ENCODE measurements around the gene TEX36. TPM values are rescaled to one million over a fixed set of nuclear protein-coding genes. Genes with fewer than 3 reads are reported as not detected.
"Not testable (repeated sequence)": the region's sequence is repeated elsewhere in the genome, so short reads cannot be mapped to it uniquely, and the experiment has no call there.

TEX36 gene
- polyA plus RNA-seq, 3 donors: not detected

DNA sequence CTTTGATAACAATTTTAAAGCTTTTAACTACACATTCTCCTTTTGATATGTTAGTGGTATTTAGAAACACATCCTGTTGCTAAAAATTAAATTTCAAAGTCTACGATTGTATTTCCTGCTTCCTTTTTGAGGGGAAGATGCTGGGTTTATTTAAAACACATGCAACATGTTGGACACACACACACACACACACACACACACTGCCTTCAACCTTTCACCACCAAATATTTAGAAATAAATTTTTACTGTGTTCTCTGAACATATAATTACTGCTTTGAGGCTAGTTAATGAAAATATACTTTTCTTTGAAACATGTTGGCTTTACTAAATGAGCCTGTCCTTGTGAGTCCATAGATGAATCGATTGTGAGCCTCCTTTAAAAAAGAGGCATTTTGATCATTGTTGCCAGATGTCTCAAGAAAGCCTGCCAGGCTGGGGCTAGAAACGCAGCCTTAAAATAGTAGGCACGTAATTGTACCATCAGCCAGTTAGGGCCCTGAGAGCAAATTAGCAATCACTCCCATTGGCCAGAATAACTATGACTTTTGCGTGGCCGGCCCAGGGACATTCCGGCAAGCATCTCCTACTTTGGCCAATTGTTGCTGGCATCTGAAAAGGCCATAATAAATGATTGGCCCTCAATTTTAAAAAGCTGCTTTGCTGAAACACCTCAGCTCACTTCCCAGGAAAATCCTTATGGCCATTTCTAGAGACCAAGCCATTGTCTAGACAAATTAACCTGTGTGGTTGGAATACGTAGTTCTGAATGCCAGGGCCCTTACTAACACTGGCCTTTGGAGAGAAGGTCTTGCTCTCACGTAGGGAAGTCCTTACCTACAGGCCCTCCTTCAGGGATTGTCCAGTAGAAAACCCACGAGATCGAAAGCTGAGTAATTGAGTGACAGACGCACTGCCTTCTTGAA, 9.9 kb upstream of the TEX36 start:
- DNase-seq: no peak

DNA sequence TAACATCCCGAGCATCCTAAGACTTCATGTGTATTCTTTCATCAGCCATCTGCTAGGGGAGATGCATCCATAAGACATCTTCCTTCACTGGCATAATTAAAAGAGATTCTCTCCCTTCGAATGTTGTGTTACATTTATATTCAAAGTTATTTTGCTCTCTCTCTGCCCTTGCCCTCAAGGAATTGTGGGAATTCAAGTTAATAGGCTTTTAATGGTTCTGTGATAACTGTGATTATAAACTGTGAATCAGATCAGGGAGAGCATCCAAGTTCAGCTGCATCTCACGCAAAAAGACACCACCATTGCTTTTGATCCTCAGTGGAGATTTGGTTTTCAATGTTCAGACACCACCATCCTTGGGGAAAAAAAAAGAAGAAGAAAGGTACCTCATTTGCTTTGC, 9.2 kb upstream of the TEX36 start:
- no peak for DNase-seq

DNA sequence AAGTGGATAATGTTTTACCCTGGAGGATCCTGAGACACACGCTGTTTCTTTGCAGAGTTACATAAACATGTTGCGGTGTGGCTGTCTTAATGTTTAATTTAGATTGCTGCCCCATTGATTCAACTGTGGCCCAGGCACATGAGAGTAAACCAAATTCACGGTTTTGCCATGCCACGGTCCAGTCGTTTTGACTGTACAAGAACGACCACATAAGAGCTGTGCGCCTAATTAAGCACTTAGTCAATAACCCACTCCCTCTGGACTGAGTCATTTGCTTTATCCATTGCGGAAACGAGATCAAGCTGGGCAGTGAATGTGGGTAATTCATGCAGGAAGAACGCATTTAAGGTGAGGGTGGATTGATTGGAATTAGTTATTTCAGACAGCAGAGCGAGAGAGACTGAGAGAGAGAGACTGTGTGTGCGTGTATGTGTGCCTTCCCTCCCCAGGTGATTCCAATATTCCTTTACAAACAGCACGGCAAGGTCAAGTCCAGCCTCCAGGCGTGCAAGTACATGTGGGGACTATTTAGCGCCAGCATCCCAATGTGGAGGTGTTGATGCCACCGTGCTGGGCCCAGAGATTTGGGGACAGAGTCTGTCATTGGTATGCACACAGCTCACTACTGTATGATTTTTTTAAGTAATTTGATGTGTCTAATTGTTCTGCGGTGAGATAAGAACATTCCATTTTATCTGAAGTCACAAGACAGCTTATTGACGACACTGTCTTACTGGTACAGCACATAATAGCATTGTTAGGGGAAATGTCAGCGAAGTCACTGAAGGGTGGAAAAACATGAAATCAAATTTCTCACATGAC, 8.4 kb upstream of the TEX36 start:
- DNase-seq: no peak

DNA sequence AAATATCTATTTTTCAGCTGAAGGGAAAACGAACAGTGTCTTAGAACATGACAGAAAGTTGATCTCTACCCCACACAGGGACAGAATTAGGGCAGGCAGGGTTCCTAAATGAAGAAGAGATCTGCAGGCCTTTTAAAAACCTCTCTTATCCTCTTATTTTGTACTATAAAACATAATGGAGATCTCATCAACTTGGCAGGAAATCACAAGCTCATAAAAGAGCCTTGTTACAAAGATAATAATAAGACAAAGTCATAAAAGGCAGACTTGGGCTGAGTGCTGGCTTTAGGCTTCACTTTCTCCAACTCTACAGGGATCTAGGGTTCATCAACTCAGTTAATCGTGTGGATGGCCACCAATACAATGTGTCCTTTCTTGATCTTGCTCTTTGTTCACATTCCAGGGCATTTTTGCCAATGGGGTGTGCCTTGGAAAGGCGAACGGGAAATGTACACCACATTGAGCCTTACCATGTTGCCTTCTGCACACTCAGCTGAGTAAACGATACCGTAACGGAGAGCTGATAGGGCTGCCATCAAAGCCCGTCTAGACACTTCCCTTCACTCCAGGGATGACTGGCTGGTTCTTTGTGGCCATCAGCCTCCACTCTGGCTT, 7.1 kb upstream of the TEX36 start:
- no peak for DNase-seq

DNA sequence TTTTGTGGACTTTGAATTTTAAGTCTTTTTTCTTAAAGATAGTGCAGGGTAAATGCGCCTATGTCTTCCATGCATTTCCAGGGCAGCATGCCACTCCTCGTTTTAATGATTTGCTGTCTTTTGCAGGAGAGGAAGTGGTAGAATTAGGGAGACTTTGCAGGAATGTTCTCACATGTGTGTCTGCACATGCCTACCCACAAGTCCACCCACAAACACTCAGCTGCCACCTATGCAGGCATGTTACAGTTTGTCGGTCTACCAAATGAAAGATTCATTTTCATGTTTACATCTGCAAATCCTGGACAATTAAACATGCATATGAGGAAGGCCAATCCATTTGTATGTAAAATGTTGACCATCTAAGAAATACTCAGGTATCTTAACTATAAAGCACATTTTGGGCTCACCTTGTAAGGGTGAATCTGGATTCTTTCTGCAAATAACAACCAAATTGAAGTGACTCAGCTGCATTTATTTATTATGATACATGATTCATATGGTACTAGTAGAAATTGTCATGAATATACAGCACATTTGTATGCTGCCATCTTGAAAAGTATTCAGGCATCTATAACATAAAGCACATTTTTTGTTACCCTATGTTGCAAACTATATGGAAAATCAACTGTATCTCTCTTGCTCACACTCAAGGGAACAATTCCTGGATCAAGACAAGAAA, 4.7 kb upstream of the TEX36 start:
- DNase-seq: no peak

DNA sequence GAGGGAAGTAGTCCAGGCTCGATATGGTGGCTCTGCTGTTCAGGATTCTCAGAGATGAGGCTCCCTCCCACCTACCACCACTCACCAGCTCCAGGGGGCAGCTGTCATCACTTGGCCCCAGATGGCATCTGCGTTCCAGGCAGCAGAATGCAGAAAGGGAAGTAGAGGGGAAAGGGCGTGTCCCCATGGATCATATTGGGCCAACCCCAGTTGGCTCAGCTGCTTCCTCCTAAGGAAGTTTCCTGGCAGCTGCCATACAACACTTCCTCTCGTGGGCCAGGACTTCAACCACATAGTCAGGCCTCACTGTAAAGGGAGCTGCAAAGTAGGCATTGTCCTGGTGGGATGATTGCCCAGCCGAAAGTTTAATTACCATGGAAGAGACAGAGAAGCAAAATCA, 1.6 kb upstream of the TEX36 start:
- no peak for DNase-seq

DNA sequence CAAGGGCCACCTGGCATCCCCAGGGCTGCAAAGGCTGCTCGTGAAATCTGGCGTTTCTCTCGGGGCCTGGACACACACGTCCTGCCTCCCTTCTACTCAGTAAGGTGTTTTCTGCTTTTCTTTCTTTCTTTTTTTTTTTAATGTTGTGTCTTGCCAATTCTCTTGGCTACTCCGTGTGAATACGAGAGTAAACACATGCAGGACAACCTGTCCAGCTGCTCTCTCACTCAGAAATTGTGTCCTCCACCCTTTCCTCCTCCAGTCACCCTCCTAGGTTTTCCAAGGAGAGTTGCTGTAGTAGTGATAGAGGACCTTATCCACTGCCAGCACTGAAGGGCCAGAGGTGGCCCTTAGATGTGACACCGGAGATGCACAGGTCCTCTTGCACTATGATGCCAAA, 858 bp upstream of the TEX36 start:
- DNase-seq: no peak

DNA sequence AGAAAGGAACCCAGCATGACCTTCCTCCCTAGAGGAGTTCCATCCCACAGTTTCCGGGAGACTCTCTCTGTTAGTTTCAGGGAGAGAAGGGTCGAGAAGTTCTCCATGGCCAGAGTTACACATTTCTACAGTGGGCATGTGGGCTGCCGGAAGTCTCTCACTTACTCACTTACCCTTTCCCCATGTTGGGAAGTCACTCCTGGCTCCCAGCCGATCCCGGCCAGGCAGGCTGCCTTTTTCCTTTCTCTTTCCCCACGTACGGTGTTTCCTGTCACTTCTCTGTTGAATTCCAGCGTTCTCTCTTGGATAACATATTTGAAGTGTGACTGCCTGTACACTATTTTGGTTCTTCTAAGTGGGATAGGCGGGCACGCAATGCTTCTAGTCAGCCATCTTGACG, 3.5 kb downstream of the TEX36 start:
- no peak for DNase-seq

DNA sequence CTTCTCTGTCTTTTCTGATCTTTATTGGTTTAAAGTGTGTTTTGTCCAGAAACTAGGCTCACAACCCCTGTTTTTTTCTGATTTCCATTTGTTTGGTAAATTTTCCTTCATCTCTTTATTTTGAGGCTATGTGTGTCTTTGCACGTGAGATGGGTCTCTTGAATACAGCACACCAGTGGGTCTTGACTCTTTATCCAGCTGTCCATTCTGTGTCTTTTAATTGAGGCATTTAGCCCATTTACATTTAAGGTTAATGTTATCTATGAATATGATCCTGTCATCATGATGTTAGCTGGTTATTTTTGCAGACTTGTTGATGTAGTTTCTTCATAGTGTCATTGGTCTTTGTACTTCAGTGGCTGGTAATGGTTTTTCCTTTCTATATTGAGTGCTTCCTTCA, 10.1 kb downstream of the TEX36 start:
- DNase-seq: no peak

DNA sequence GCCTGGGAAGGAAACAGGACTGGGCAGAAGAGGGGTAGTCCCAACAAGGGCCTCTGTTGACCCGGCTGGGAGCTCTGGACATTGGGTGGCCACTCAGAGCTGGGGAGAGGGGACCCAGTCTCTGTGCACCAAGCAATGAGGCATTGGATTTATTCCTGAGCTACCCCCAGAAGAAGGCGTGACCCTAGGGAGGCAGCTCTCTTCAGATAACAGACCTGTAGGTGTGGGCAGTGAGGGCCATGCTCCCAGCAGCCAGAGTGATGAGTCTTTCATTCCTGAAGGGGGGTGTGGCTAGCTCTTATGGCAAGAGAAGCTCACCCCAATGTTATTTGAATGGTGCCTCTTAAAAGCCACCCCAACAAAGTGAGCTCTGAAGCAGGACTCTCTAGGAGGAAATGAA, 20.4 kb downstream of the TEX36 start:
- no peak for DNase-seq

DNA sequence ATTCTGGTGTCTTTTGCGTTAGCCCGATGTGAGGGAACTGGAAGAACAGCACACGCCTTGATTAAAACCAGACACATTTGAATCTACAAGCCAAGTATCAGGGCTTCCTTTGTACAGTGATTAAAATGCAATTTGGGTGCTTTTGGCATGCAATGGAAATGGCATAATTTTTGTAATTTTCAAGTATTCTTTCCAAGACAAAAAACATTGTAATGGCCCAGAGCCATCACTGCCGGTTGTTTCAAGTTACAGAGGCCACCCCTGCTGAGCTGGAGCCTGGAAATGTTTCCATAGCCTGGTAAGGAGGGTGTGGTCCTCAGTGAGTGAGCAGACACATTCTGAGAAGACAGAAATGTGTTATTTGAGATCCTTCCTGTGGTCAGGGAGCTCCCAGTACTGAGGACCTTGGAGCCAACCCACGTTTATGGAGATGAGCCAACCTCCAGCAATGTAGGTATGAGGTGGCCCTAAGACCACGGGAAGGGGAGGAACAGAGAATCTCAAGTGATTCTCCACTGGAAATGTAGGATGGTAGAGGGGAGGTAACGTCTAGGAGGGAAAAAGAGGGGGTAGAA, 20.9 kb downstream of the TEX36 start:
- DNase-seq: no peak

DNA sequence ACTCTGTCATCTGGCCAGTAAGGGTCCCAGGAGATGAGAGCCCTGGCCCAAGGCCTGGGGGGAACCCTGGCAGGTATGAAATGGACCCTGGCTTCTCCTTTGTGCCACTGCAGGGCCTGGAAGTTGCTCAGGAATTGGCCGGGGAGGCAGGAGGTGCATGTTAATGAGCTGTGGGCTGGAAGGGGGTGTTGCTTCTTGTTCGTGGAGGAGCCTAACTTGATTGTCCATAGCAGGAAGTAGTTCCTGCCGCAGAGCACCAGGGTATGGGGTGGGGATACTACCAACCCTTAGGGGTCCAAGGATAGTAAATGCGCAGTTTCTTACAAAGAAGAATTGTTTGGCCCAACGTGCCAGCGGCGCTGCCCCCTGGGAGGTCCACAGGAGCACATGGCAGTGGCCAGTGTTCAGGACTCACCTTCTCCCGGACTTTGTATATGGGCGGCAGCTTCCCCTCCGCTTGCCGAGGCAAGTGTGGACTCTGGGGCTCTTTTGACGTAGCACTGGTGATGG, 21.5 kb downstream of the TEX36 start:
- no peak for DNase-seq

DNA sequence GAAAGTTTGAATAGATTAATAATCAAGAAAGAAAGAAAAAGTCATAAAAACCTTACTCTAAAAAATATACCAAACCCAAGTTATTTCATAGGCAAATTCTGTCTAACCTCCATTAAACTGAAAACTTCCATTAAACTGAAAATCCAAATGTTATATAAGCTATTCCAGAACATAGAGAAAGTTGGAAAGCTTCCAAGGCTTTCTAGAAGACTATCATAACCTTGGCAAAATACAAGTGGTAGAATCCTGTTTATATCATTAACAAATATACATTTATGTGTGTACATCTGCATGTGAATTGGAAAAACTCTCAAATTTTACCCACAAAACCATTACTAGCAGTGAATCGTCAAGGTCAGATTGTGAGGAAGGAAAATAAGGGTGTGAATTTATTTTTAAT, 23.9 kb downstream of the TEX36 start:
- no peak for DNase-seq

DNA sequence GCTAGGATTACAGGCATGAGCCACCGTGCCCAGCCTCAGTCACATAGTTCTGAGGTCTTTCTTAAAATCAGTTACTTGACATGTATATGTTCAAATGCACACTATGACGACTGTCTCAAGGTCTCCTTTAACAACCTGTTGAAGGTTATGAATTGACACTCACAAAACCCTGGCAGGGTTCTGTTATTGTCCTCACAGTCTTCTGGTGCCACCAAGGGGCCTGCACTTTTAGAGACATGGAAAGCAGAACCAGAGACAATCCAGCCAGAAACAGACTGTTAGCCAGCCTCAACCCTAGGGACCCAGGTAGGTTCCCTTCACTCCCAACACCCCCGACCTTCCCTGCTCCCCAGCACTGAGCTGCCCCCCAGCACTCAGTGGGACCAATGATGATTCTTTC, 26.4 kb downstream of the TEX36 start:
- DNase-seq: no peak

DNA sequence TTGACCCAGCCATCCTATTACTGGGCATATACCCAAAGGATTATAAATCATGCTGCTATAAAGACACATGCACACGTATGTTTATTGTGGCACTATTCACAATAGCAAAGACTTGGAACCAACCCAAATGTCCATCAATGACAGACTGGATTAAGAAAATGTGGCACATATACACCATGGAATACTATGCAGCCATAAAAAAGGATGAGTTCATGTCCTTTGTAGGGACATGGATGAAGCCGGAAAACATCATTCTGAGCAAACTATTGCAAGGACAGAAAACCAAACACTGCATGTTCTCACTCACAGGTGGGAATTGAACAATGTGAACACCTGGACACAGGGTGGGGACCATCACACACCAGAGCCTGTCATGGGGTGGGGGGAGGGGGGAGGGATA, 29.9 kb downstream of the TEX36 start:
- not testable (repeated sequence) for DNase-seq

DNA sequence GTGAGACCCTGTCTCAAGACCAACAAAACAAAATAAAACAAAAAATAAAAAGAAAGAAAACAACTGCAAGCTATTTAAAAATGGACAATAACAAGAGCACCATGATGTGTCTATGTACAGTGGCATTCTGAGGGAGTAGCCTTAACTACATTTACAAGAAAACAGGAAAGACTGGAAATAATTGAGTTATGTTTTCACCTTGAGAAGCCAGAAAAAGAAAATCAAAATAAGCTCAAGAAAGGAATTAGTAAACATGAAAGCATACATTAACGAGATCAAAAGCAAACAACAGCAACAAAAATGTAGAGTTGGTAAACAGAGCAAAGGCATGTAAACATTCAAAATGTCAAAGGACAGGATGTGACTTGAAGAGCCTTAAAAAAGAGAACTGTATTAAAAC, 36.7 kb downstream of the TEX36 start:
- DNase-seq: no peak

DNA sequence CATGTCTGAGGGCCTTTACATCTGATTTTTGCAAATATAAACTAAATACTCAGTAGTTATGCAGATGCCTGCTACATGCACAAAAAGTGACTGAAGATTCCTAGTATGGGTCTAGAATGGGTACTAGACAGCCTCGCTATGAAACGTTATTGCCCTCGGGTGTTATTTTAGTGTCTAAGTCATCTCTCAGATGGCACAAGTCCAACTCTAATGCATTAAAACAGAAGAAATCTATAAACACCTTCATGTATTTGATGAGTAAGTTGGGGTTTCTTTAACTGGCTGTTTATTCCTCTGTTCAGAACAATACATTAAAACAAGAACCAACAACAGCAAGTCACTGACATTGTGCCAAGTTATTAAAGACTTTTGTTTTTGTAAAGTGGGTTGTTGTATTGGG, 41.6 kb downstream of the TEX36 start:
- no peak for DNase-seq

DNA sequence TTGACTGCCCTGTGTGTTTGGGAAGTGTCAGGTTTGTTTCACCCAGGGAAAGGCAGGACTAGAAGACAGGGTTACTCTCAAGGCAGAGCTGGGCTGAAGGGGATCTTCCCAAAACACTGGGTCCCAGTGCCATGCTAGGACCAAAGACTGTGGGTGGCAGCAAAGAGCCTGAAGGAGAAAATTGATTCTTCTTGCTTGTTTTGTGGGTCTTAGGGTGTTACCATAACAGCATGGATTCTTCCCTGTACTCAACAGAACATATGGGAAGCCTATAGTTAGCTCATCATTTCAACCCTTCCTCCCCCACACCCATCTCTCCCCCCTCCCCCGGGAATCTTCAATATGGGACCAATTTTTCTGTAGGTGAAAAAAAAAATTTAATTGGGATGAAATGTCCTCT, 42.3 kb downstream of the TEX36 start:
- no peak for DNase-seq

DNA sequence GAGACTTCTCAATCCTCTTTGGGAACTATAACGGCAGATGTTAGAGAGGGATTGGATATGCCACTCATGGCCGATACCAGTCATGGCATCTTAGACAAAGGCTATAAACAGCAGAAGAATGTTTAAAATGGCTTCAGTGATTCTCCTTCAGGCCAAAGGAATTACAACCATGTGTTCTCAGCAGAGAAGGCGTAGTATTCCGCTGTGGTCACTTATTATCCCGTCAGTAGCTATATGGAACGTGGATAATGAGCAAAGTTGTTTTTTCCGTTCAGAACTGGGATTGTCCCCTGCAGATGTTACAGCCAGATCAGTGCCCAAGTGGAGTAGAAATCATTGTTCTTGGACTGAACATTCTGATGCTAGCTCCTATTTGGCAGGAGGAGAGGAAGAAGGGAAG, 43.1 kb downstream of the TEX36 start:
- DNase-seq: no peak

DNA sequence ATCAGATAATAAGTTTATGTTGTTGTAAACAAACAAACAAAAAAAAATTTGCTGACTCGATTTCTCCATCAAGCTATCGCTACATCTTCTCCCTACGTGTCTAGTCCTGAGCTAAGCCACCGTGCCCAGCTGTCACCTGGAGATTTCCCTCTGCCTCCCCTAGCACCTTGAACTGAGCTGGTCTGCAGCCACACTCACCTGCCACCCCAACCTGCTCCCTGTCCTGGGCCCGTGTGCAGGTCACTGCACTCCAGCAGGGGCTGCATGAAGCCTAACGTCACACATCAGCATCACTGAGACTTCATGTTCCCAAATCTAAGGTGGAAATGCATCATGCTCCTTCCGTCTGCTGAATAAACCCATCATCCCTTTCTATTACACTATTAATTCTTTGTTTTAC, 44.4 kb downstream of the TEX36 start:
- DNase-seq: no peak

DNA sequence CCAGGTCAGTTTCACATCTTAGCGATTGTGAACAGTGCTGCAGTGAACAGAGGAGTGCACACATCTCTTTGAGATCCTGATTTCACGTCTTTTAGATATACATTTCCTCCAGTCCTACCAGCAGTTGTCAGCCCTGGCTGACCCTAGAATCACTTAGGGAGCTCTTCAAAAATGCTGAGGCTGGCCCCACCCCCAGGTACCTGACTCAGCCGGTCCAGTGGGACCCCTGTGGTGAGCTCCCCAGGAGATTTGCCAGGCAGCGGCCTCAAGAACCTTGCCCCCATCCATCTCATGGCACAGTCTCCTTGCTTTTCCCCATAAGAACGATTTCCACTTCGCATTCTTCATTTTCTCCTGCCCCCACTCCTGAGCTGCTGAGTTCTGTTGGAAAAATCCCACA, 45.5 kb downstream of the TEX36 start:
- DNase-seq: no peak

DNA sequence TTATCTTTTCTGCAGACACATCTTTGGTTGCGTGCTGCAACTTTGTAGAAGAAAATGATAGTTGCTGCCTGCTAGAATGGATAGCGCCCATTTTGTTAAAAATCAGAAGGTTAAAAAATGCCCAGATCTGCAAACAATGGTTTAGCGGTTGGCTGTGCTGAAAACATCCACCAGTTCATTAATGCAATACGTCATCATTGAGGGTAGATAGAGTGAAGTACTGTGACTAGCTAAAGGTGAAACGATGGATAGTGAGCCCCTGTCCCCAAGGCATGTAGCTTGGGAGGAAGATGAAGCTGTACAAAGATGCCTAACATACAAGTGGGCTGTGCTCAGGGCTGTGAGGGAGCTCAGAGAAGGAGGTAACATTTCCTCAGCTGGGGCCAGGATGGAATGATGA, 48.4 kb downstream of the TEX36 start:
- no peak for DNase-seq
